ENCODE measurements around the gene TTC13.

GRCh38 chr1:231019711-231020110, 41.0 kb upstream of the TTC13 start:
- TF ChIP-seq CTCF (IDR thresholded peaks at IDR 0.05) (no peak), EP300 (IDR thresholded peaks at IDR 0.05) (no peak), POLR2A (IDR thresholded peaks at IDR 0.05; ENCODE audit: low read depth) (no peak), POLR2AphosphoS5 (IDR thresholded peaks at IDR 0.05) (no peak)
